ENCODE data around the gene CTDSPL2.
"Not testable (repeated sequence)": the region's sequence is repeated elsewhere in the genome, so short reads cannot be mapped to it uniquely, and the experiment has no call there.

The CTDSPL2 gene

DNA sequence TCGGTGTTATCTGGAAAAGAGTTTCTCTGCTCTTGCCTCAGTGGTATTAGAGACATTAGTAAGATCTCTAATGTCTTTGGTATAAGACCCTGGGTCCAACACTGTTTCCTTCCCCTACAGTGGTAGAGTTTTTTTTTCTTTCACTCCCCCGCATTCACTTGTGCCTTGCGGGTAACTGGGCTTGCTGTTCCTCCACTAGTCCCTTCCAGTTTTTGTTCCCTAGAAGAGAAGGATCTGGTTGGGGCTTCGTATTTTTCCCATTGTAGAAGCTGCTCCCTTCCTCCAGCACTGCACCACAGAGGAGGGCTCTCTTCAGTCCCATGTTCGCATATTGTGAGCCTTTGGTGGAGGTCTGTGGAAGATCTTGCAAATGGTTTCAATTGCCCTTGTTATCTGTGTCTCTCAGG is 13.7 kb downstream of the CTDSPL2 start:
- Histone ChIP-seq H3K27me3 (ENCODE audit: control insufficient read depth, insufficient read depth, low read length) (no peaks in the 10 kb centered on the region), H3K9me3 (ENCODE audit: control insufficient read depth, insufficient read depth, low read length) (no peaks in the 10 kb centered on the region), H3K9ac (ENCODE audit: low read depth, low read length) (peak overlapping the region; percentile 7; the same call in 1 of the 2 replicates), H3K36me3 (ENCODE audit: control insufficient read depth, insufficient read depth, low read length) (no peaks in the 10 kb centered on the region), H3K27ac (ENCODE audit: low read depth, low read length) (peak overlapping the region; percentile 64), H3K4me1 (ENCODE audit: control insufficient read depth, insufficient read depth, low read length) (peaks cover 26% of the 10 kb centered on the region), H3K4me3 (ENCODE audit: low read depth, low read length) (peak overlapping the region; percentile 12; the same call in 1 of the 2 replicates)

DNA sequence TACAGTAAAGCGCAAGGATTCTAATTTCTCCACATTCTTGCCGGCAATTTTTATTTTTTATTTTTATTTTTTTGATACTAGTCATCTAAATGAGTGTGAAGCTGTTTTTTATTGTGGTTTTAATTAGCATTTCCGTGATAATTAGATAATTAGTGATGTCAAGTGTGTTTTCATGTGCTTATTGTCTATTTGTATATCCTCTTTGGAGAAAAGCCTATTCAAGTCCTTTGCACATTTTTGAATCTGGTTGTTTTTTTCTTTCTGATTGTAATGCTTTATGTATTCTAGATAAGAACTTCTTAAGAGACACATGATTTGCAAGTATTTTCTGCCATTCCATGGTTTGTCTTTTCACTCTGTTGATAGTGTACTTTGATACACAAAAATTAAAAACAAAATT is 16.1 kb downstream of the CTDSPL2 start:
- Histone ChIP-seq H3K4me1 (ENCODE audit: control insufficient read depth, insufficient read depth, low read length) (peaks cover 21% of the 10 kb centered on the region), H3K9me3 (ENCODE audit: control insufficient read depth, insufficient read depth, low read length) (no peaks in the 10 kb centered on the region), H3K27me3 (ENCODE audit: control insufficient read depth, insufficient read depth, low read length) (no peaks in the 10 kb centered on the region), H3K9ac (ENCODE audit: low read depth, low read length) (no peak overlapping the region), H3K27ac (ENCODE audit: low read depth, low read length) (no peak overlapping the region), H3K36me3 (ENCODE audit: control insufficient read depth, insufficient read depth, low read length) (no peaks in the 10 kb centered on the region), H3K4me3 (ENCODE audit: low read depth, low read length) (no peak overlapping the region)

DNA sequence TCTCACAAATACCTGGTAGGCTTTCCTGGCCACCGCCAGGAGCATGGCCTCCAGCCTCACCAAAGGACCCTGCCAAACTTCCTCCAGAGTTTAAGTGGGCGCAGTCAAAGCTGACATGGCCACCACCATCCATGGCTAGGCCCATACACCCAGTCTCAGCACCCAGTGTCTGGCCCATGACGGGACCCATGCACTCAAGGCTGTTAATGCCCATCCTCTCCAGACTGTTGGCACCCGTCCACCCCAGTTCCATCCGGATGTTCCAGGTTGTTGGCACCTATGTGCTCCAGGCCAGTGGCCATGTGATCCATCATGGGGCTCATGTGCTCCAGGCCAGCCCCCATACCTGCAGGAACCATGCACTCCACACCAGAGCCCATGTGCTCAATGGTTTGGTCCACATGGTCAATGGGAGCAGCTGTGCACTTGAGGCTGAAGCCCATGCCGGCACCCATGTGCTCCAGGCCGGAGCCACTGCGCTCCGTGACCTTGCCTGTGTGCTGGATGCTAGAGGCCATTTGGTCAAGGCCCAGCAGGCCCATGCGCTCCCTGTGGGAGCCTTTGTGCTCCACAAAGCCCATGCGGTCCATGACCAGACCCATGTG is 20.4 kb downstream of the CTDSPL2 start:
- Histone ChIP-seq H3K36me3 (ENCODE audit: control insufficient read depth, insufficient read depth, low read length) (no peaks in the 10 kb centered on the region), H3K27ac (ENCODE audit: low read depth, low read length) (no peak overlapping the region), H3K4me3 (ENCODE audit: low read depth, low read length) (no peak overlapping the region), H3K9me3 (ENCODE audit: control insufficient read depth, insufficient read depth, low read length) (no peaks in the 10 kb centered on the region), H3K27me3 (ENCODE audit: control insufficient read depth, insufficient read depth, low read length) (no peaks in the 10 kb centered on the region), H3K9ac (ENCODE audit: low read depth, low read length) (no peak overlapping the region), H3K4me1 (ENCODE audit: control insufficient read depth, insufficient read depth, low read length) (no peaks in the 10 kb centered on the region)

DNA sequence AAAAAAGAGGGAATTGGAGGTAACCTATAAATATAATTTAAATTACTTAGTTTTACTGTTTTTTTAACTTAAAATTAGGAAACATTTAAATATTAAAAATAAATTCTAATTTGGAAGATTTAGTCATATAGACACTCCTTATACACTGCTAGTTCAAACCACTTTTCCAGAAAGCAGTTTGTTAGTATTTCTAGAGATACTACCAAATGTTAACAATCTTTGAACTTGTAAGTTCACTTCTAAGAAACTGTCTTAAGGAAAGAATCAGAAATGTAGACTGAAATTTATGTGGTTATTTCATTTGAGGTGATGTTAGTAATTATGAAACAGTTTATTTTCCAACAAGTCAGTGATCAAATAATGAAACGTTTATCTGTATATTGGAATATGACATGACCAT is 22.7 kb downstream of the CTDSPL2 start:
- H3K36me3 ChIP-seq (ENCODE audit: control insufficient read depth, insufficient read depth, low read length) = no peaks in the 10 kb centered on the region
- H3K9ac ChIP-seq (ENCODE audit: low read depth, low read length) = no peak overlapping the region
- H3K4me3 ChIP-seq (ENCODE audit: low read depth, low read length) = no peak overlapping the region
- no peak overlapping the region for H3K27ac ChIP-seq (ENCODE audit: low read depth, low read length)
- no peaks in the 10 kb centered on the region for H3K27me3 ChIP-seq (ENCODE audit: control insufficient read depth, insufficient read depth, low read length)
- H3K4me1 ChIP-seq (ENCODE audit: control insufficient read depth, insufficient read depth, low read length) = no peaks in the 10 kb centered on the region
- H3K9me3 ChIP-seq (ENCODE audit: control insufficient read depth, insufficient read depth, low read length) = no peaks in the 10 kb centered on the region

DNA sequence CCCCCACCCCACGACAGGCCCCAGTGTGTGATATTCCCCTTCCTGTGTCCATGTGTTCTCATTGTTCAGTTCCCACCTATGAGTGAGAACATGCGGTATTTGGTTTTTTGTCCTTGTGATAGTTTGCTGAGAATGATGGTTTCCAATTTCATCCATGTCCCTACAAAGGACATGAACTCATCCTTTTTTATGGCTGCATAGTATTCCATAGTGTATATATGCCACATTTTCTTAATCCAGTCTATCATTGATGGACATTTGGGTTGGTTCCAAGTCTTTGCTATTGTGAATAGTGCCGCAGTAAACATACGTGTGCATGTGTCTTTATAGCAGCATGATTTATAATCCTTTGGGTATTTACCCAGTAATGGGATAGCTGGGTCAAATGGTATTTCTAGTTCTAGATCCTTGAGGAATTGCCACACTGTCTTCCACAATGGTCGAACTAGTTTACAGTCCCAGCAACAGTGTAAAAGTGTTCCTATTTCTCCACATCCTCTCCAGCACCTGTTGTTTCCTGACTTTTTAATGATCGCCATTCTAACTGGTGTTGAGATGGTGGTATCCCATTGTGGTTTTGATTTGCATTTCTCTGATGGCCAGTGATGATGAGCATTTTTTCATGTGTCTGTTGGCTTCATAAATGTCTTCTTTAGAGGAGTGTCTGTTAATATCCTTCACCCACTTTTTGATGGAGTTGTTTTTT is 26.3 kb downstream of the CTDSPL2 start:
- H3K9me3 ChIP-seq (ENCODE audit: control insufficient read depth, insufficient read depth, low read length); H3K36me3 ChIP-seq (ENCODE audit: control insufficient read depth, insufficient read depth, low read length); H3K27me3 ChIP-seq (ENCODE audit: control insufficient read depth, insufficient read depth, low read length); H3K9ac ChIP-seq (ENCODE audit: low read depth, low read length); H3K4me3 ChIP-seq (ENCODE audit: low read depth, low read length); H3K27ac ChIP-seq (ENCODE audit: low read depth, low read length); H3K4me1 ChIP-seq (ENCODE audit: control insufficient read depth, insufficient read depth, low read length): not testable (repeated sequence)

DNA sequence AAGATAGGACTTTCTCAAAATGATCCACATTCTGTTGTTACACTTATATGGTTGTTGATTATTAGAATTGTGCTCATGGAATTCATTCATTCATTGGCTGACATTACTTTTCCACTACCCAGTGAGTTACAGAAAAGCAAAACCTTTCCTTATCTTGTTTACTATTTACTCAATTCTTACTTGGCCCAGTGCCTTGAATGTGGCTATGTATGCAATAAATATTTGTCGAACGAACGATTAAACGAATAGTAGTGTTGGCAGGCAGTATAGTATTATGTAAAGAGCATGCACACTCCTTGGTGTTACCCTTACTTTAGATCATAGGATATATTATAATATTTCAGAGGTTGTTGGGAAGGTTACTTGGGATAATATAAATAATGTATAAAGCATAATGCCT is 31.0 kb downstream of the CTDSPL2 start:
- no peaks in the 10 kb centered on the region for H3K4me1 ChIP-seq (ENCODE audit: control insufficient read depth, insufficient read depth, low read length)
- H3K36me3 ChIP-seq (ENCODE audit: control insufficient read depth, insufficient read depth, low read length) = peaks cover 42% of the 10 kb centered on the region
- no peaks in the 10 kb centered on the region for H3K9me3 ChIP-seq (ENCODE audit: control insufficient read depth, insufficient read depth, low read length)
- no peaks in the 10 kb centered on the region for H3K27me3 ChIP-seq (ENCODE audit: control insufficient read depth, insufficient read depth, low read length)
- no peak overlapping the region for H3K27ac ChIP-seq (ENCODE audit: low read depth, low read length)
- no peak overlapping the region for H3K4me3 ChIP-seq (ENCODE audit: low read depth, low read length)
- no peak overlapping the region for H3K9ac ChIP-seq (ENCODE audit: low read depth, low read length)

DNA sequence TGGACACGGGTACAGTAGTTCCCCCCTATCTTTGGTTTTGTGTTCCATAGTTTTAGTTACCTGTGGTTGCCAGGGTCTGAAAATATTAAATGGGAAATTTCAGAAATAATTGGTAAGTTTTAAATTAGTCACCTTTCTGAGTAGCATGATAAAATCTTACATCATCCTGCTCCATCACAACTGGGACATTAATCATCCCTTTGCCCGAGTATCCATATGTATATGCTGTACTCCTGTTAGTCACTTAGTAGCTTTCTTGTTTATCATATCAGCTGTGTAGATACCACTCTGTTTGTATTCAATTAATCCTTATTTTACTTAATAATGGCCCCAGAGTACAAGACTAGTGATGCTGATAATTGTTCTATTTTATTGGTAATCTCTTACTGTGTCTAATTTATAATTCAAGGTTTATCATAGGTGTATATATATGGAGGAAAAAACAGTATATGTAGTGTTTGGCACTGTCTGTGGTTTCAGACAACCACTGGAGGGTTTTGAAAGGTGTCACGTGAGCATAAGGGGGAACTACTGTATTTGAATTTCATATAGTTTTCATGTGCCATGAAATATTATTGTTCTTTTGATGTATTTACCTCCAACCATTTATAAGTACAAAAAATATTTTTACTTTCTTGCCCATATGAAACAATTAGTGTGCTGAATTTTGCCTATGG is 41.4 kb downstream of the CTDSPL2 start:
- peaks cover 31% of the 10 kb centered on the region for H3K36me3 ChIP-seq (ENCODE audit: control insufficient read depth, insufficient read depth, low read length)
- no peaks in the 10 kb centered on the region for H3K27me3 ChIP-seq (ENCODE audit: control insufficient read depth, insufficient read depth, low read length)
- no peaks in the 10 kb centered on the region for H3K9me3 ChIP-seq (ENCODE audit: control insufficient read depth, insufficient read depth, low read length)
- H3K9ac ChIP-seq (ENCODE audit: low read depth, low read length) = no peak overlapping the region
- H3K27ac ChIP-seq (ENCODE audit: low read depth, low read length) = no peak overlapping the region
- H3K4me3 ChIP-seq (ENCODE audit: low read depth, low read length) = no peak overlapping the region
- H3K4me1 ChIP-seq (ENCODE audit: control insufficient read depth, insufficient read depth, low read length) = no peaks in the 10 kb centered on the region

DNA sequence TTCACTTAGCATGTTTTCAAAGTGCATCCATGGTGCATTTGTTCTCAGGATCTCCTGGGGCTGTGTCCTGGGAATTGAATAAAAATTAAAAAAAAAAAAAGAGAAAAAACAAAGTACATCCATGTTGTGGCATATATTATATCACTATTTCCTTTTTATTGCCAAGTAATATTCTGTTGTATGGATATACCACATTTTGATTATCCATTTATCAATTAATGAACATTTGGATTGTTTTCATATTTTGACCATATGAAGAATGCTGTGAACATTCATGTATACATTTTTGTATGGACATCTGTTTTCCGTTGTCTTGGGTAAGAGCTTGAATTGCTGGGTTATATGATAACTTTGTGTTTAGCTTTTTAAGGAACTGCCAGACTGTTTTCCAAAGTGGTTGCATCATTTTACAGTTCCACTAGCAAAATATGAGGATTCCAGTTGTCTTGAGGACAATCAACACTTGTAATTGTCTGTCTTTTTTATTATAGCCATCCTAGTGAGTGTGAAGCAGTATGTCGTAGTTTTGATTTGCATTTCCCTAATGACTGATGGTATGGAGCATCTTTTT is 44.5 kb downstream of the CTDSPL2 start:
- Histone ChIP-seq H3K27me3 (ENCODE audit: control insufficient read depth, insufficient read depth, low read length) (no peaks in the 10 kb centered on the region), H3K36me3 (ENCODE audit: control insufficient read depth, insufficient read depth, low read length) (peaks cover 31% of the 10 kb centered on the region), H3K4me1 (ENCODE audit: control insufficient read depth, insufficient read depth, low read length) (no peaks in the 10 kb centered on the region)

DNA sequence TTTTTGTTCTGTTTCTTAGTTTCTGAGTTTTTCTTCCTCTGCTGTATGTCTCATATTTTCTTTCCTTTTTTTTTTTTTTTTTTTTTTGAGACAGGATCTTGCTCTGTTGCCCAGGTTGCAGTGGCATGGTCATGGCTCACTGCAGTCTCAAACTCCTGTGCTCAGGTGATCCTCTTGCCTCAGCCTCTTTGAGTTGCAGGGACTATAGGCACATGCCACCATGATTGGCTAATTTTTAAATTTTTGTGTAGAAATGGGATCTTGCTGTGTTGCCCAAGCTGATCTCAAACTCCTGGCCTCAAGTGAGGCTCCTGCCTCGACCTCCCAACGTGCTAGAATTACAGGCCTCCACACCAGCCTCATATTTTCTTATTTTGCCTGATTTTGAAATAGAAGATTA is 51.9 kb downstream of the CTDSPL2 start:
- Histone ChIP-seq H3K27ac (ENCODE audit: low read depth, low read length) (no peak overlapping the region), H3K9me3 (ENCODE audit: control insufficient read depth, insufficient read depth, low read length) (no peaks in the 10 kb centered on the region)

More for the DNA sequence above, 44.5 kb downstream of the CTDSPL2 start:
- no peak overlapping the region for H3K9ac ChIP-seq (ENCODE audit: low read depth, low read length)
- no peak overlapping the region for H3K27ac ChIP-seq (ENCODE audit: low read depth, low read length)
- no peak overlapping the region for H3K4me3 ChIP-seq (ENCODE audit: low read depth, low read length)
- H3K9me3 ChIP-seq (ENCODE audit: control insufficient read depth, insufficient read depth, low read length) = no peaks in the 10 kb centered on the region

DNA sequence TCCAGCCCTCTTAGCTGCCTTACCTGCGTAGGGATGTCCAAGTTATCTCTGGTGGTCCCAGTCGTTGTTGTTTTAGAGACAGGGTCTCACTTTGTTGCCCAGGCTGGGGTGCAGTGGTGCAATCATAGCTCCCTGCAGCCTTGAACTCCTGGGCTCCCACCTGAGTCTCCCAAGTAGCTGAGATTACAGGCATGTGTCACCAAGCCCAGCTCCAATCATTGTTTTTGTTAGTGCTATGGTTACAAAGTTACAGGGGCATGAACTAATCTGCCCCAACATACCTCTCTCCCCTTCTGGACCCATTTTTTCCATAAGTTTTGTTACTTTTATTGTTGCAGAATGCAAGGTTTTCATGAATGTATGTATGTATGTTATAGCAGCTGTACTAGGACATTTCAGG is 54.7 kb downstream of the CTDSPL2 start:
- H3K4me1 ChIP-seq (ENCODE audit: control insufficient read depth, insufficient read depth, low read length) = no peaks in the 10 kb centered on the region
- H3K9me3 ChIP-seq (ENCODE audit: control insufficient read depth, insufficient read depth, low read length) = no peaks in the 10 kb centered on the region
- H3K4me3 ChIP-seq (ENCODE audit: low read depth, low read length) = no peak overlapping the region
- H3K9ac ChIP-seq (ENCODE audit: low read depth, low read length) = no peak overlapping the region
- H3K27me3 ChIP-seq (ENCODE audit: control insufficient read depth, insufficient read depth, low read length) = no peaks in the 10 kb centered on the region
- H3K36me3 ChIP-seq (ENCODE audit: control insufficient read depth, insufficient read depth, low read length) = peaks cover 27% of the 10 kb centered on the region
- H3K27ac ChIP-seq (ENCODE audit: low read depth, low read length) = no peak overlapping the region

More for the DNA sequence above, 51.9 kb downstream of the CTDSPL2 start:
- H3K4me1 ChIP-seq (ENCODE audit: control insufficient read depth, insufficient read depth, low read length) = no peaks in the 10 kb centered on the region
- no peak overlapping the region for H3K4me3 ChIP-seq (ENCODE audit: low read depth, low read length)
- no peaks in the 10 kb centered on the region for H3K27me3 ChIP-seq (ENCODE audit: control insufficient read depth, insufficient read depth, low read length)
- peaks cover 14% of the 10 kb centered on the region for H3K36me3 ChIP-seq (ENCODE audit: control insufficient read depth, insufficient read depth, low read length)
- no peak overlapping the region for H3K9ac ChIP-seq (ENCODE audit: low read depth, low read length)

DNA sequence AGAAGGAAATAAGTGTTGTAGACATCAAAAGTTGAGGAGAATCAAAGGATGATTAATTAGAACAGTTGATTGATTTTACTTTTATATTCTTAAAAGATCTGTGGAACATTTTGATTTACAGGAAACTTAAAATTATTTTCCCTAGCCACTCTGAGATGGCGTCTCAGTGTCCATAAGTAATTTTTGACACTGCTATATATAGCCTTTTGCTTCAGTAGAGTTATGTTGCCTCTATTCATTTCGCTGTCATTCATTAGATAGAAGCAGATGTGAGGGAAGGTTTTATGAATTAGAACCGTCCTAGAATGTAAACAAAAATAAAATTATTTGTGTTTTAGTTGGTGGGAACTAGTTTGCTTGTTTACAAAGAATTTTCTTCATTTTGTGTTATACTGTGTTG is 58.5 kb downstream of the CTDSPL2 start:
- H3K9ac ChIP-seq (ENCODE audit: low read depth, low read length) = no peak overlapping the region
- H3K36me3 ChIP-seq (ENCODE audit: control insufficient read depth, insufficient read depth, low read length) = peaks cover 57% of the 10 kb centered on the region
- H3K27ac ChIP-seq (ENCODE audit: low read depth, low read length) = no peak overlapping the region
- H3K4me1 ChIP-seq (ENCODE audit: control insufficient read depth, insufficient read depth, low read length) = no peaks in the 10 kb centered on the region
- H3K9me3 ChIP-seq (ENCODE audit: control insufficient read depth, insufficient read depth, low read length) = no peaks in the 10 kb centered on the region
- no peaks in the 10 kb centered on the region for H3K27me3 ChIP-seq (ENCODE audit: control insufficient read depth, insufficient read depth, low read length)
- no peak overlapping the region for H3K4me3 ChIP-seq (ENCODE audit: low read depth, low read length)

All from HUES48 (cell line).